H1 (cell line): ENCODE data around the gene RMND5A. TPM values are rescaled to one million over a fixed set of nuclear protein-coding genes. Genes with fewer than 3 reads are reported as not detected.
"Not testable (repeated sequence)": the region's sequence is repeated elsewhere in the genome, so short reads cannot be mapped to it uniquely, and the experiment has no call there.

ENCODE experiments used
- CTCF ChIA-PET: fragments of 300-600 bp; sonication (Branson Sonifier 250); formaldehyde crosslinking; loops from one replicate; lab custom pipeline; 2021; ENCODE audit not compliant: partially characterized antibody; lab: Charles Lee
- POLR2A ChIA-PET: fragments of 300-600 bp; sonication (Branson Sonifier 250); formaldehyde crosslinking; loops from one replicate; lab custom pipeline; 2021; ENCODE audit warnings: inconsistent platforms; ENCODE audit not compliant: partially characterized antibody; lab: Charles Lee
- DNase-seq, 2 experiments: peaks; one replicate each; pipeline versions ENCODE4 v3.0.0 to v3.0.0-alpha.2; 2010 to 2022; ENCODE audit warnings: low spot score in 2 of 2, low read depth in 1 of 2, mixed read lengths in 1 of 2
- FAIRE-seq: peaks from 2 replicates; lab custom pipeline; 2011; peaks lifted over from hg19 to GRCh38; lab: Jason Lieb, UNC
- H2AFZ ChIP-seq: 2 replicates; pipeline ENCODE4 v1.8.1; 2012; ENCODE audit warnings: low read length, inconsistent platforms
- H2AK5ac ChIP-seq: 2 replicates; pipeline ENCODE4 v1.6.1; 2013; ENCODE audit warnings: low read depth, low read length
- H2BK120ac ChIP-seq: replicated peaks from 2 replicates; pipeline ENCODE3; 2013; ENCODE audit warnings: low read depth, low read length, inconsistent platforms
- H2BK12ac ChIP-seq: 2 replicates; pipeline ENCODE4 v1.6.1; 2013; ENCODE audit warnings: low read depth, low read length
- H2BK15ac ChIP-seq: 2 replicates; pipeline ENCODE4 v1.6.1; 2013; ENCODE audit warnings: low read length
- H2BK20ac ChIP-seq: 2 replicates; pipeline ENCODE4 v1.6.1; 2013; ENCODE audit warnings: low read length
- H2BK5ac ChIP-seq: 2 replicates; pipeline ENCODE4 v1.6.1; 2013; ENCODE audit warnings: low read depth, low read length
- H3K14ac ChIP-seq: 2 replicates; pipeline ENCODE4 v1.6.1; 2013; ENCODE audit warnings: inconsistent platforms; ENCODE audit not compliant: insufficient read length
- H3K18ac ChIP-seq: 2 replicates; pipeline ENCODE4 v1.6.1; 2013; ENCODE audit warnings: low read length; ENCODE audit errors: extremely low read depth
- H3K23ac ChIP-seq: 2 replicates; pipeline ENCODE4 v1.6.1; 2013; ENCODE audit warnings: inconsistent platforms; ENCODE audit not compliant: insufficient read length
- H3K23me2 ChIP-seq: 2 replicates; pipeline ENCODE4 v1.6.1; 2013; ENCODE audit warnings: low read depth, low read length
- H3K27ac ChIP-seq: 2 replicates; pipeline ENCODE4 v1.6.1; 2011; ENCODE audit warnings: low read depth, low read length, inconsistent platforms
- H3K27me3 ChIP-seq, 4 experiments: replicated peaks in 1 of 4; 1 replicate in 1 of 4; 2 replicates in 3 of 4; pipeline versions ENCODE4 v1.6.1 to v1.8.1; 2011 to 2013; ENCODE audit warnings: low read length in 3 of 4, mild to moderate bottlenecking in 3 of 4, inconsistent platforms in 2 of 4, mixed read lengths in 2 of 4, moderate library complexity in 1 of 4; ENCODE audit not compliant: control insufficient read depth in 3 of 4, insufficient read depth in 3 of 4; ENCODE audit errors: extremely low read depth in 1 of 4
- H3K36me3 ChIP-seq, 4 experiments: 2 replicates each; pipeline versions ENCODE4 v1.6.1 to v1.8.1; 2011 to 2013; ENCODE audit warnings: mild to moderate bottlenecking in 4 of 4, low read length in 3 of 4, moderate library complexity in 2 of 4, control low read depth in 1 of 4, inconsistent platforms in 1 of 4; ENCODE audit not compliant: insufficient read depth in 4 of 4, control insufficient read depth in 2 of 4
- H3K4ac ChIP-seq: replicated peaks from 2 replicates; pipeline ENCODE3; 2013; ENCODE audit warnings: low read length, low read depth, mixed read lengths, inconsistent platforms; ENCODE audit not compliant: insufficient read length
- H3K4me1 ChIP-seq, 4 experiments: replicated peaks in 1 of 4; 1 replicate in 1 of 4; 2 replicates in 3 of 4; pipeline versions ENCODE4 v1.6.1 to v1.8.1; 2011 to 2013; ENCODE audit warnings: low read length in 3 of 4, inconsistent platforms in 2 of 4, mixed read lengths in 1 of 4; ENCODE audit not compliant: insufficient read depth in 4 of 4, control insufficient read depth in 3 of 4
- H3K4me2 ChIP-seq, 2 experiments: 2 replicates each; pipeline versions ENCODE4 v1.6.1 to v1.8.1; 2011 to 2013; ENCODE audit warnings: low read depth in 2 of 2, low read length in 2 of 2, control low read depth in 1 of 2, inconsistent platforms in 1 of 2, mild to moderate bottlenecking in 1 of 2; ENCODE audit not compliant: insufficient read depth in 1 of 2
- H3K4me3 ChIP-seq, 4 experiments: fragments of 200-600, 300-600 bp in 1 of 4; sonication (generic), shearing (Covaris generic), sonication (Bioruptor Twin) in 1 of 4; 2 replicates each; pipeline versions ENCODE4 v1.5.1 to v1.8.1; 2011 to 2016; ENCODE audit warnings: low read length in 4 of 4, low read depth in 3 of 4, control low read depth in 2 of 4, inconsistent platforms in 2 of 4, mild to moderate bottlenecking in 2 of 4, mixed read lengths in 1 of 4, moderate library complexity in 1 of 4; ENCODE audit not compliant: insufficient read depth in 2 of 4; ENCODE audit errors: extremely low read depth in 1 of 4
- H3K56ac ChIP-seq: replicated peaks from 2 replicates; pipeline ENCODE3; 2013; ENCODE audit warnings: low read depth, mild to moderate bottlenecking, mixed read lengths, low read length, inconsistent platforms; ENCODE audit not compliant: insufficient read length
- H3K79me1 ChIP-seq: 2 replicates; pipeline ENCODE4 v1.6.1; 2013; ENCODE audit warnings: low read depth, low read length, control low read depth
- H3K79me2 ChIP-seq, 2 experiments: 2 replicates each; pipeline versions ENCODE4 v1.6.1 to v1.8.1; 2012 to 2013; ENCODE audit warnings: low read length in 2 of 2, mild to moderate bottlenecking in 2 of 2, inconsistent platforms in 1 of 2; ENCODE audit not compliant: insufficient read depth in 2 of 2, control insufficient read depth in 1 of 2
- H3K9ac ChIP-seq, 4 experiments: replicated peaks in 1 of 4; 1 replicate in 1 of 4; 2 replicates in 3 of 4; pipeline versions ENCODE4 v1.6.1 to v1.8.1; 2011 to 2013; ENCODE audit warnings: low read depth in 3 of 4, low read length in 3 of 4, control low read depth in 2 of 4, mild to moderate bottlenecking in 2 of 4, moderate library complexity in 2 of 4, inconsistent platforms in 1 of 4; ENCODE audit errors: extremely low read depth in 1 of 4
- H3K9me3 ChIP-seq, 2 experiments: 2 replicates each; pipeline versions ENCODE4 v1.6.1 to v1.8.1; 2012 to 2013; ENCODE audit warnings: mild to moderate bottlenecking in 2 of 2, moderate library complexity in 2 of 2, control low read depth in 1 of 2, inconsistent platforms in 1 of 2, low read depth in 1 of 2, low read length in 1 of 2, mixed read lengths in 1 of 2; ENCODE audit not compliant: insufficient read depth in 2 of 2
- H4K20me1 ChIP-seq, 2 experiments: replicated peaks in 1 of 2; 2 replicates each; pipeline versions ENCODE3 to v1.8.1; 2011 to 2013; ENCODE audit warnings: inconsistent platforms in 2 of 2, low read length in 2 of 2, mild to moderate bottlenecking in 1 of 2; ENCODE audit not compliant: insufficient read depth in 2 of 2, control insufficient read depth in 1 of 2
- H4K5ac ChIP-seq: 2 replicates; pipeline ENCODE4 v1.6.1; 2013; ENCODE audit warnings: low read length, low read depth, mixed read lengths, inconsistent platforms; ENCODE audit not compliant: insufficient read length
- H4K8ac ChIP-seq: 2 replicates; pipeline ENCODE4 v1.8.0; 2013; ENCODE audit warnings: mild to moderate bottlenecking, moderate library complexity, low read length, inconsistent platforms; ENCODE audit not compliant: insufficient read depth; ENCODE audit errors: extremely low read depth
- H4K91ac ChIP-seq: replicated peaks from 2 replicates; pipeline ENCODE3; 2013; ENCODE audit warnings: low read length, mixed read lengths, inconsistent platforms; ENCODE audit not compliant: insufficient read length
- WGBS, 2 experiments: shearing (Covaris generic) in 1 of 2; methylation state at CpG; one replicate each; pipeline versions ENCODE4 v1.1.6 to v1.1.7; 2013 to 2015; ENCODE audit warnings: low lambda C conversion rate in 2 of 2, mixed read lengths in 2 of 2, inconsistent platforms in 1 of 2, low coverage in 1 of 2, missing lambda C conversion rate in 1 of 2; ENCODE audit not compliant: insufficient replicate concordance in 2 of 2, insufficient coverage in 1 of 2, insufficient read length in 1 of 2; ENCODE audit errors: extremely low coverage in 1 of 2, missing lambda C conversion rate in 1 of 2; 5-methylcytosine and 5-hydroxymethylcytosine counted together
- polyA plus RNA-seq, 7 experiments: library from polyadenylated mRNA; depleted of rRNA in 3 of 7; stranded (reverse) in 5 of 7; unstranded in 2 of 7; fragments of >200 nt in 5 of 7; fragments of 200-250 nt in 2 of 7; gene quantifications; 1 replicate in 5 of 7; 2 replicates in 1 of 7; 4 replicates in 1 of 7; pipeline versions ENCODE4 v1.2.1 to v1.2.3, GENCODE V29; 2011 to 2013; ENCODE audit warnings: missing spikeins in 2 of 7, mixed read lengths in 2 of 7
- total RNA-seq: library from RNA; stranded (reverse); fragmentation: NEBNext Ultra II Directional; extraction: Animal tissue kit (Norgen Biotek cat#: 25700); gene quantifications from 2 replicates; pipeline ENCODE4 v1.2.1, GENCODE V29; 2021

The RMND5A gene
- total and polyA plus RNA-seq, 2 of the 8 experiments (the other 6 are each of a cell fraction or from before 2014, with no cell fraction given) = 21.0 to 66.2 TPM

DNA sequence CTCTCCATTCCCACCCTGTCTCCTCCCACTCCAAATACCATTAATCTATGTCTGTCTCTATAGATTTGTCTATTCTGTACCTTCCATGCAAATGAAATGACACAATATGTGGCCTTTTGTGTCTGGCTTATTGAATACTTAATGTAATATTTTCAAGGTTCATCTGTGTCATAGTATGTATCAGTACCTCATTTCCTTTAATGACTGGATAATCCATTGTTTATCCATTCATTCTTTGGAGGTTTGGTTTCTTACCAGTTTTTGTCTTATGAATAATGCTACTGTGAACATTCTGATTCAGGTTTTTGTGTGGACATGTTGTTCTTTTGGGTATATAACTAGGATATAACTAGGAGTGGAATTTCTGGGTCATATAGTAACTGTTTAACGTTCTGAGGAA, 14.8 kb downstream of the RMND5A start:
- H4K20me1 ChIP-seq, H2AFZ ChIP-seq, H3K27me3 ChIP-seq, H3K4me2 ChIP-seq, H3K4me1 ChIP-seq, H2AK5ac ChIP-seq, H3K79me2 ChIP-seq, H3K14ac ChIP-seq, H2BK20ac ChIP-seq, H4K5ac ChIP-seq, POLR2A ChIA-PET, H2BK15ac ChIP-seq, H3K4ac ChIP-seq, FAIRE-seq, H3K56ac ChIP-seq, H3K27ac ChIP-seq, DNase-seq, H3K36me3 ChIP-seq, H3K9me3 ChIP-seq, H3K23ac ChIP-seq, H2BK12ac ChIP-seq, H3K23me2 ChIP-seq, H3K9ac ChIP-seq, H3K79me1 ChIP-seq, H2BK5ac ChIP-seq, CTCF ChIA-PET, H3K18ac ChIP-seq, H4K91ac ChIP-seq, H3K4me3 ChIP-seq, H4K8ac ChIP-seq, H2BK120ac ChIP-seq: not testable (repeated sequence)
- WGBS, 2 experiments = no CpG with 5 or more reads among the region's 1 CpG

DNA sequence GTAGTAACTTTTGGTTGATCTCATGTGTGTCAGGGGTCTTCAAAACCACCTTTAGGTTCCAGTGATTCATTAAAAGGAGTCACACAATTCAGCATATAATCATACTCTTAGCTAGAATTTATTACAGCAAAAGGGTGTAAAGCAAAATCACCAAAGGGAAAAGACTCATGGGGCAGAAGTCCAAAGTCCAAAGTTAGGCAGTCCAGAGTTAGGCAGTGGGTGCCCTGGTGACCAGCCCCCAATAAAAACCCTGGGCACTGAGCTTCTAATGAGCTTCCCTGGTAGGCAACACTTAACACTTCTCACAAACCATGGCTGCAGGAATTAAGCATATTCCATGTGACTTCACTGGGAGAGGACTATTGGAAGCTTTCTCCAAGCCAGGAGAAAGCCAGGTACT, 19.4 kb downstream of the RMND5A start:
- H2BK12ac ChIP-seq, H4K5ac ChIP-seq, H3K56ac ChIP-seq, H2BK120ac ChIP-seq, H4K8ac ChIP-seq, H3K23me2 ChIP-seq, H3K18ac ChIP-seq, H2AFZ ChIP-seq, H4K20me1 ChIP-seq, H2BK5ac ChIP-seq, POLR2A ChIA-PET, H3K27ac ChIP-seq, H3K27me3 ChIP-seq, H3K9me3 ChIP-seq, H3K4me3 ChIP-seq, H3K23ac ChIP-seq, H2BK15ac ChIP-seq, H3K79me1 ChIP-seq, CTCF ChIA-PET, H3K4me2 ChIP-seq, FAIRE-seq, H3K4me1 ChIP-seq, H3K4ac ChIP-seq, H3K9ac ChIP-seq, H4K91ac ChIP-seq, H3K14ac ChIP-seq, H2BK20ac ChIP-seq, DNase-seq, H2AK5ac ChIP-seq: not testable (repeated sequence)
- Histone ChIP-seq H3K79me2 (peaks cover 0 to 13% of the 10 kb centered on the region in 2 experiments; a peak in 2 of 4 replicates), H3K36me3 (peaks cover 0 to 11% (median 6%) of the 10 kb centered on the region in 4 experiments; a peak in 3 of 8 replicates)
